H1 (cell line): ENCODE results near the gene FA2H. TPM values are rescaled to one million over a fixed set of nuclear protein-coding genes. Genes with fewer than 3 reads are reported as not detected.

Source experiments
- RNF2 ChIP-seq: fragments of 200-900, 300-1000 bp; sonication (generic); IDR thresholded peaks from 2 replicates; pipeline ENCODE4 v1.7.1; 2016; ENCODE audit warnings: borderline replicate concordance, low read depth, mild to moderate bottlenecking, antibody characterized with exemption, low read length; ENCODE audit not compliant: poor library complexity, severe bottlenecking; ENCODE audit errors: missing control alignments
- polyA plus RNA-seq, 7 experiments: library from polyadenylated mRNA; depleted of rRNA in 3 of 7; stranded (reverse) in 5 of 7; unstranded in 2 of 7; fragments of >200 nt in 5 of 7; fragments of 200-250 nt in 2 of 7; gene quantifications; 1 replicate in 5 of 7; 2 replicates in 1 of 7; 4 replicates in 1 of 7; pipeline versions ENCODE4 v1.2.1 to v1.2.3, GENCODE V29; 2011 to 2013; ENCODE audit warnings: missing spikeins in 2 of 7, mixed read lengths in 2 of 7
- total RNA-seq: library from RNA; stranded (reverse); fragmentation: NEBNext Ultra II Directional; extraction: Animal tissue kit (Norgen Biotek cat#: 25700); gene quantifications from 2 replicates; pipeline ENCODE4 v1.2.1, GENCODE V29; 2021
- TF ChIP-seq, protein P1 (sequence below): fragments of 300-600 bp; sonication (generic); IDR thresholded peaks from 2 replicates; pipeline ENCODE4 v1.7.1; 2012; ENCODE audit warnings: low read length, moderate library complexity, mild to moderate bottlenecking, inconsistent platforms; ENCODE audit not compliant: insufficient replicate concordance

FA2H gene
- total and polyA plus RNA-seq, 2 of the 8 experiments (the other 6 are each of a cell fraction or from before 2014, with no cell fraction given) = 2.1 to 2.5 TPM

DNA sequence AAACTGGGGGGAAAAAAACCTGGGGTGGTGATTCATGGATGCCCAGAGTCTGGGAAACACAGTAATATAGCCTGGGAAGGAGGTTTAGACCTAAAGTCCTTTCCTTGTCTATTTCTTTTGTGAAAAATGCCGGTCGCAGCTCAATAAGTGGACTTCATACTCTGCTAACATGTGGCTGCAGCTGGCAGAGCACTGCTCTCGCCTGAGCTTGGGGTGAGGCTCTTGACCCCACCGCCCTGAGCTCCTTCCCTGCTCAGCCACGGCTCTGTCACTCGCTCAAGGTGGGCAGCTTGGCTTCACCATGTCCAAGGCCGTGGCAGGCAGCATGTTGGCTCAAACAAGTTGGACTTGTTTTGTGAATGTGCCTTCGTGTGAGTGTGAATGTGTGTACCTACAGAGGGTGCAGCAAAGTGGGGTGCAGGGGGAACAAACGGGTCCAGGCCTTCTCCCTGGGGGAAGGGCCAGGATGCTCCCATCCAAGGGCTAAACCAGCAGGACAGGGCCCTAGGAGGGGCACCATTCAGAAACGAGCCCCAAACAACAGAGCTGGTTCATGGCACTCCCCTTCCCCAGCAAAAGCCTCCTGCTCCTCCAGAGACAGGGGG lies 4.9 kb downstream of the FA2H start (continued):
- TF ChIP-seq, protein P1, sequence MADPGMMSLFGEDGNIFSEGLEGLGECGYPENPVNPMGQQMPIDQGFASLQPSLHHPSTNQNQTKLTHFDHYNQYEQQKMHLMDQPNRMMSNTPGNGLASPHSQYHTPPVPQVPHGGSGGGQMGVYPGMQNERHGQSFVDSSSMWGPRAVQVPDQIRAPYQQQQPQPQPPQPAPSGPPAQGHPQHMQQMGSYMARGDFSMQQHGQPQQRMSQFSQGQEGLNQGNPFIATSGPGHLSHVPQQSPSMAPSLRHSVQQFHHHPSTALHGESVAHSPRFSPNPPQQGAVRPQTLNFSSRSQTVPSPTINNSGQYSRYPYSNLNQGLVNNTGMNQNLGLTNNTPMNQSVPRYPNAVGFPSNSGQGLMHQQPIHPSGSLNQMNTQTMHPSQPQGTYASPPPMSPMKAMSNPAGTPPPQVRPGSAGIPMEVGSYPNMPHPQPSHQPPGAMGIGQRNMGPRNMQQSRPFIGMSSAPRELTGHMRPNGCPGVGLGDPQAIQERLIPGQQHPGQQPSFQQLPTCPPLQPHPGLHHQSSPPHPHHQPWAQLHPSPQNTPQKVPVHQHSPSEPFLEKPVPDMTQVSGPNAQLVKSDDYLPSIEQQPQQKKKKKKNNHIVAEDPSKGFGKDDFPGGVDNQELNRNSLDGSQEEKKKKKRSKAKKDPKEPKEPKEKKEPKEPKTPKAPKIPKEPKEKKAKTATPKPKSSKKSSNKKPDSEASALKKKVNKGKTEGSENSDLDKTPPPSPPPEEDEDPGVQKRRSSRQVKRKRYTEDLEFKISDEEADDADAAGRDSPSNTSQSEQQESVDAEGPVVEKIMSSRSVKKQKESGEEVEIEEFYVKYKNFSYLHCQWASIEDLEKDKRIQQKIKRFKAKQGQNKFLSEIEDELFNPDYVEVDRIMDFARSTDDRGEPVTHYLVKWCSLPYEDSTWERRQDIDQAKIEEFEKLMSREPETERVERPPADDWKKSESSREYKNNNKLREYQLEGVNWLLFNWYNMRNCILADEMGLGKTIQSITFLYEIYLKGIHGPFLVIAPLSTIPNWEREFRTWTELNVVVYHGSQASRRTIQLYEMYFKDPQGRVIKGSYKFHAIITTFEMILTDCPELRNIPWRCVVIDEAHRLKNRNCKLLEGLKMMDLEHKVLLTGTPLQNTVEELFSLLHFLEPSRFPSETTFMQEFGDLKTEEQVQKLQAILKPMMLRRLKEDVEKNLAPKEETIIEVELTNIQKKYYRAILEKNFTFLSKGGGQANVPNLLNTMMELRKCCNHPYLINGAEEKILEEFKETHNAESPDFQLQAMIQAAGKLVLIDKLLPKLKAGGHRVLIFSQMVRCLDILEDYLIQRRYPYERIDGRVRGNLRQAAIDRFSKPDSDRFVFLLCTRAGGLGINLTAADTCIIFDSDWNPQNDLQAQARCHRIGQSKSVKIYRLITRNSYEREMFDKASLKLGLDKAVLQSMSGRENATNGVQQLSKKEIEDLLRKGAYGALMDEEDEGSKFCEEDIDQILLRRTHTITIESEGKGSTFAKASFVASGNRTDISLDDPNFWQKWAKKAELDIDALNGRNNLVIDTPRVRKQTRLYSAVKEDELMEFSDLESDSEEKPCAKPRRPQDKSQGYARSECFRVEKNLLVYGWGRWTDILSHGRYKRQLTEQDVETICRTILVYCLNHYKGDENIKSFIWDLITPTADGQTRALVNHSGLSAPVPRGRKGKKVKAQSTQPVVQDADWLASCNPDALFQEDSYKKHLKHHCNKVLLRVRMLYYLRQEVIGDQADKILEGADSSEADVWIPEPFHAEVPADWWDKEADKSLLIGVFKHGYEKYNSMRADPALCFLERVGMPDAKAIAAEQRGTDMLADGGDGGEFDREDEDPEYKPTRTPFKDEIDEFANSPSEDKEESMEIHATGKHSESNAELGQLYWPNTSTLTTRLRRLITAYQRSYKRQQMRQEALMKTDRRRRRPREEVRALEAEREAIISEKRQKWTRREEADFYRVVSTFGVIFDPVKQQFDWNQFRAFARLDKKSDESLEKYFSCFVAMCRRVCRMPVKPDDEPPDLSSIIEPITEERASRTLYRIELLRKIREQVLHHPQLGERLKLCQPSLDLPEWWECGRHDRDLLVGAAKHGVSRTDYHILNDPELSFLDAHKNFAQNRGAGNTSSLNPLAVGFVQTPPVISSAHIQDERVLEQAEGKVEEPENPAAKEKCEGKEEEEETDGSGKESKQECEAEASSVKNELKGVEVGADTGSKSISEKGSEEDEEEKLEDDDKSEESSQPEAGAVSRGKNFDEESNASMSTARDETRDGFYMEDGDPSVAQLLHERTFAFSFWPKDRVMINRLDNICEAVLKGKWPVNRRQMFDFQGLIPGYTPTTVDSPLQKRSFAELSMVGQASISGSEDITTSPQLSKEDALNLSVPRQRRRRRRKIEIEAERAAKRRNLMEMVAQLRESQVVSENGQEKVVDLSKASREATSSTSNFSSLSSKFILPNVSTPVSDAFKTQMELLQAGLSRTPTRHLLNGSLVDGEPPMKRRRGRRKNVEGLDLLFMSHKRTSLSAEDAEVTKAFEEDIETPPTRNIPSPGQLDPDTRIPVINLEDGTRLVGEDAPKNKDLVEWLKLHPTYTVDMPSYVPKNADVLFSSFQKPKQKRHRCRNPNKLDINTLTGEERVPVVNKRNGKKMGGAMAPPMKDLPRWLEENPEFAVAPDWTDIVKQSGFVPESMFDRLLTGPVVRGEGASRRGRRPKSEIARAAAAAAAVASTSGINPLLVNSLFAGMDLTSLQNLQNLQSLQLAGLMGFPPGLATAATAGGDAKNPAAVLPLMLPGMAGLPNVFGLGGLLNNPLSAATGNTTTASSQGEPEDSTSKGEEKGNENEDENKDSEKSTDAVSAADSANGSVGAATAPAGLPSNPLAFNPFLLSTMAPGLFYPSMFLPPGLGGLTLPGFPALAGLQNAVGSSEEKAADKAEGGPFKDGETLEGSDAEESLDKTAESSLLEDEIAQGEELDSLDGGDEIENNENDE = no peak
- TF ChIP-seq RNF2 = no peak
